Gastroesophageal sphincter (tissue), 3 donors: Measurements from ENCODE around the gene SPEN.

Experiments
- EP300 ChIP-seq: sonication (generic); formaldehyde crosslinking; IDR thresholded peaks from one replicate; pipeline ENCODE4 v1.6.1; 2017; ENCODE audit warnings: antibody characterized with exemption, mild to moderate bottlenecking
- POLR2AphosphoS5 ChIP-seq: sonication (generic); formaldehyde crosslinking; IDR thresholded peaks from one replicate; pipeline ENCODE4 v1.6.1; 2017; ENCODE audit warnings: antibody characterized with exemption
- TF ChIP-seq, protein P1 (sequence below), 4 experiments: fragments of 200-600 bp in 2 of 4; fragments of 450-650 bp in 2 of 4; sonication (generic) in 1 of 4; IDR thresholded peaks; one replicate each; pipeline ENCODE4 v1.5.1; 2017 to 2019; ENCODE audit warnings: antibody characterized with exemption in 4 of 4, mild to moderate bottlenecking in 2 of 4, moderate library complexity in 2 of 4

DNA sequence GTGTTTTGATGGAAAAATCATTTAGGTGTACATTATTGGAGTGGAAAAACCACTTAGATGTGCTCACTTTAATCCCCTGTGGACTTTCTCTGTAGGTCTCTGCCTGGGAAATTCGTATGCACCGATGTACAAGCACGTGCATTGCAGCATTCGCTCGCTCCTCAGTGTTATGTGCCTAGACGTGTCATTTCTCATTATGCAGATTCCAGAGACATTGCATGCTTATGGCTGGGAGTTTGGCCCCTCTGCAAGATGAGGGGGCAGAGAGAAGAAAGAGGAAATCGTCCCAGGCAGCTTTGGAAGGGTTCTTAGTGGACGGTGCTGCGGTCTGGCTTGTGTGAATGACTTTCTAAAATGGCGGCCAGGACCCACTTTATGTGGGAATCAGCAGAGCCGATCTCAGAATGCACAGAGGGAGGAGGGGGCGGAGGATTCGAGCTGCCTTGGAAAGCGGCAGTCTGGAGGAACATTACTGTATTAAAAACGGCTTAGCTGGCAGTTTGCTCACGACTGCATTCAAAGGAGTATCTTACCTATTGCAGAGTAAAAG is 2.3 kb downstream of the SPEN start:
- TF ChIP-seq POLR2AphosphoS5 (no peak), EP300 (no peak)
- TF ChIP-seq, protein P1, sequence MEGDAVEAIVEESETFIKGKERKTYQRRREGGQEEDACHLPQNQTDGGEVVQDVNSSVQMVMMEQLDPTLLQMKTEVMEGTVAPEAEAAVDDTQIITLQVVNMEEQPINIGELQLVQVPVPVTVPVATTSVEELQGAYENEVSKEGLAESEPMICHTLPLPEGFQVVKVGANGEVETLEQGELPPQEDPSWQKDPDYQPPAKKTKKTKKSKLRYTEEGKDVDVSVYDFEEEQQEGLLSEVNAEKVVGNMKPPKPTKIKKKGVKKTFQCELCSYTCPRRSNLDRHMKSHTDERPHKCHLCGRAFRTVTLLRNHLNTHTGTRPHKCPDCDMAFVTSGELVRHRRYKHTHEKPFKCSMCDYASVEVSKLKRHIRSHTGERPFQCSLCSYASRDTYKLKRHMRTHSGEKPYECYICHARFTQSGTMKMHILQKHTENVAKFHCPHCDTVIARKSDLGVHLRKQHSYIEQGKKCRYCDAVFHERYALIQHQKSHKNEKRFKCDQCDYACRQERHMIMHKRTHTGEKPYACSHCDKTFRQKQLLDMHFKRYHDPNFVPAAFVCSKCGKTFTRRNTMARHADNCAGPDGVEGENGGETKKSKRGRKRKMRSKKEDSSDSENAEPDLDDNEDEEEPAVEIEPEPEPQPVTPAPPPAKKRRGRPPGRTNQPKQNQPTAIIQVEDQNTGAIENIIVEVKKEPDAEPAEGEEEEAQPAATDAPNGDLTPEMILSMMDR (IDR thresholded peaks at IDR 0.05), result no peak
